ENCODE results near the gene VPS26C. TPM values are rescaled to one million over a fixed set of nuclear protein-coding genes. Genes with fewer than 3 reads are reported as not detected.

The VPS26C gene
- total RNA-seq, 1 donor from 2014 or later = 68.4 TPM

Other genes with a start within 250 kb of the VPS26C start
- 2.6 and 3.9 TPM in 2 replicates for gene PIGP, start 194.3 kb downstream of the VPS26C start, total RNA-seq
- gene TTC3, start 194.1 kb downstream of the VPS26C start, total RNA-seq = 87.8 and 120 TPM in 2 replicates
- 48.3 and 63.5 TPM in 2 replicates for gene DYRK1A, start 99.4 kb upstream of the VPS26C start, total RNA-seq

All from dermis microvascular lymphatic vessel endothelial cell (primary cell).